ENCODE data around the gene ICA1. TPM values are rescaled to one million over a fixed set of nuclear protein-coding genes. Genes with fewer than 3 reads are reported as not detected.
A peak's percentile ranks its signal among the peaks of the same experiment; 100 is the strongest.

Gene ICA1
- total and polyA plus RNA-seq, 5 donors, result 36.8 to 98.2 (median 70.3) TPM

- 93% methylated on average over 6 of the region's 6 CpGs for WGBS
- Histone ChIP-seq H3K4me3 (ENCODE audit: low read length) (no peak overlapping the region), H3K27me3 (ENCODE audit: control insufficient read depth, insufficient read depth) (no peaks in the 10 kb centered on the region), H3K4me1 (ENCODE audit: control insufficient read depth, insufficient read depth, low read length) (peaks cover 2% of the 10 kb centered on the region), H3K27ac (ENCODE audit: low read length) (no peak overlapping the region), H3K9me3 (ENCODE audit: control insufficient read depth, low read length) (no peaks in the 10 kb centered on the region)
- ATAC-seq (no peak), DNase-seq (no peak)
- intact Hi-C loops (cut with DNase I), result no loop called here
Measured at GRCh38 chr7:8089036-8089780, 172.8 kb downstream of the ICA1 start.

GRCh38 chr7:8086239-8086638 is 175.7 kb downstream of the ICA1 start:
- intact Hi-C loops (cut with DNase I), result no loop called here
- H3K9me3 ChIP-seq (ENCODE audit: control insufficient read depth, low read length), result no peaks in the 10 kb centered on the region
- no peaks in the 10 kb centered on the region for H3K27me3 ChIP-seq (ENCODE audit: control insufficient read depth, insufficient read depth)
- H3K27ac ChIP-seq (ENCODE audit: low read length), result no peak overlapping the region
- 86% methylated on average over 6 of the region's 6 CpGs for WGBS
- no peaks in the 10 kb centered on the region for H3K4me1 ChIP-seq (ENCODE audit: control insufficient read depth, insufficient read depth, low read length)
- H3K4me3 ChIP-seq (ENCODE audit: low read length), result no peak overlapping the region
- DNase-seq (no peak), ATAC-seq (no peak)

GRCh38 chr7:8085420-8085819 is 176.5 kb downstream of the ICA1 start:
- DNase-seq (no peak), ATAC-seq (no peak)
- Histone ChIP-seq H3K4me3 (ENCODE audit: low read length) (no peak overlapping the region), H3K27ac (ENCODE audit: low read length) (no peak overlapping the region), H3K27me3 (ENCODE audit: control insufficient read depth, insufficient read depth) (no peaks in the 10 kb centered on the region), H3K9me3 (ENCODE audit: control insufficient read depth, low read length) (no peaks in the 10 kb centered on the region), H3K4me1 (ENCODE audit: control insufficient read depth, insufficient read depth, low read length) (no peaks in the 10 kb centered on the region)
- 90% methylated on average over 3 of the region's 3 CpGs for WGBS
- intact Hi-C loops (cut with DNase I), result no loop called here

GRCh38 chr7:8084836-8085235 is 177.1 kb downstream of the ICA1 start:
- intact Hi-C loops (cut with DNase I), result no loop called here
- Histone ChIP-seq H3K27me3 (ENCODE audit: control insufficient read depth, insufficient read depth) (no peaks in the 10 kb centered on the region), H3K4me3 (ENCODE audit: low read length) (no peak overlapping the region), H3K4me1 (ENCODE audit: control insufficient read depth, insufficient read depth, low read length) (no peaks in the 10 kb centered on the region), H3K9me3 (ENCODE audit: control insufficient read depth, low read length) (no peaks in the 10 kb centered on the region), H3K27ac (ENCODE audit: low read length) (no peak overlapping the region)
- WGBS, result 88% methylated on average over 5 of the region's 5 CpGs
- DNase-seq (no peak), ATAC-seq (no peak)

GRCh38 chr7:8082762-8083161 is 179.2 kb downstream of the ICA1 start:
- H3K4me1 ChIP-seq (ENCODE audit: control insufficient read depth, insufficient read depth, low read length), result no peaks in the 10 kb centered on the region
- no peaks in the 10 kb centered on the region for H3K9me3 ChIP-seq (ENCODE audit: control insufficient read depth, low read length)
- no peak overlapping the region for H3K4me3 ChIP-seq (ENCODE audit: low read length)
- DNase-seq, result no peak
- no peak for ATAC-seq
- no peaks in the 10 kb centered on the region for H3K27me3 ChIP-seq (ENCODE audit: control insufficient read depth, insufficient read depth)
- WGBS, result 92% methylated on average over 2 of the region's 2 CpGs
- intact Hi-C loops (cut with DNase I), result no loop called here
- no peak overlapping the region for H3K27ac ChIP-seq (ENCODE audit: low read length)

GRCh38 chr7:8078418-8078817 is 183.5 kb downstream of the ICA1 start:
- ATAC-seq (no peak), DNase-seq (no peak)
- Histone ChIP-seq H3K9me3 (ENCODE audit: control insufficient read depth, low read length) (no peaks in the 10 kb centered on the region), H3K27me3 (ENCODE audit: control insufficient read depth, insufficient read depth) (no peaks in the 10 kb centered on the region), H3K27ac (ENCODE audit: low read length) (no peak overlapping the region), H3K4me3 (ENCODE audit: low read length) (no peak overlapping the region), H3K4me1 (ENCODE audit: control insufficient read depth, insufficient read depth, low read length) (no peaks in the 10 kb centered on the region)
- intact Hi-C loops (cut with DNase I), result no loop called here

GRCh38 chr7:8070451-8071180 is 191.4 kb downstream of the ICA1 start:
- no peaks in the 10 kb centered on the region for H3K27me3 ChIP-seq (ENCODE audit: control insufficient read depth, insufficient read depth)
- no peak overlapping the region for H3K4me3 ChIP-seq (ENCODE audit: low read length)
- ATAC-seq, result no peak
- intact Hi-C loops (cut with DNase I), result no loop called here
- 98% methylated on average over 9 of the region's 9 CpGs for WGBS
- H3K4me1 ChIP-seq (ENCODE audit: control insufficient read depth, insufficient read depth, low read length), result peaks cover 1% of the 10 kb centered on the region
- no peak overlapping the region for H3K27ac ChIP-seq (ENCODE audit: low read length)
- no peak for DNase-seq
- no peaks in the 10 kb centered on the region for H3K9me3 ChIP-seq (ENCODE audit: control insufficient read depth, low read length)

GRCh38 chr7:8068892-8069686 is 192.9 kb downstream of the ICA1 start:
- H3K4me3 ChIP-seq (ENCODE audit: low read length), result no peak overlapping the region
- H3K27me3 ChIP-seq (ENCODE audit: control insufficient read depth, insufficient read depth), result no peaks in the 10 kb centered on the region
- peaks cover 1% of the 10 kb centered on the region for H3K4me1 ChIP-seq (ENCODE audit: control insufficient read depth, insufficient read depth, low read length)
- intact Hi-C loops (cut with DNase I), result no loop called here
- no peaks in the 10 kb centered on the region for H3K9me3 ChIP-seq (ENCODE audit: control insufficient read depth, low read length)
- peak; percentile 44 to 67 (median 62) for DNase-seq
- peak; percentile 62 to 92 for ATAC-seq
- H3K27ac ChIP-seq (ENCODE audit: low read length), result no peak overlapping the region
- 63% methylated on average over 12 of the region's 12 CpGs for WGBS

GRCh38 chr7:8065356-8065813 is 196.6 kb downstream of the ICA1 start:
- intact Hi-C loops (cut with DNase I), result no loop called here
- DNase-seq (no peak), ATAC-seq (no peak)
- Histone ChIP-seq H3K4me1 (ENCODE audit: control insufficient read depth, insufficient read depth, low read length) (peaks cover 1% of the 10 kb centered on the region), H3K4me3 (ENCODE audit: low read length) (no peak overlapping the region), H3K9me3 (ENCODE audit: control insufficient read depth, low read length) (no peaks in the 10 kb centered on the region), H3K27ac (ENCODE audit: low read length) (no peak overlapping the region), H3K27me3 (ENCODE audit: control insufficient read depth, insufficient read depth) (no peaks in the 10 kb centered on the region)
- whole genome bisulfite sequencing, result 78% methylated on average over 2 of the region's 2 CpGs

GRCh38 chr7:8064828-8065227 is 197.1 kb downstream of the ICA1 start:
- Histone ChIP-seq H3K27me3 (ENCODE audit: control insufficient read depth, insufficient read depth) (no peaks in the 10 kb centered on the region), H3K4me1 (ENCODE audit: control insufficient read depth, insufficient read depth, low read length) (peaks cover 1% of the 10 kb centered on the region), H3K4me3 (ENCODE audit: low read length) (no peak overlapping the region), H3K27ac (ENCODE audit: low read length) (no peak overlapping the region), H3K9me3 (ENCODE audit: control insufficient read depth, low read length) (no peaks in the 10 kb centered on the region)
- DNase-seq, result no peak
- intact Hi-C loops (cut with DNase I), result no loop called here
- no peak for ATAC-seq
- WGBS, result 98% methylated on average over 12 of the region's 12 CpGs

- DNase-seq, result no peak
- no peak overlapping the region for H3K27ac ChIP-seq (ENCODE audit: low read length)
- peaks cover 1% of the 10 kb centered on the region for H3K4me1 ChIP-seq (ENCODE audit: control insufficient read depth, insufficient read depth, low read length)
- no peak for ATAC-seq
- no peak overlapping the region for H3K4me3 ChIP-seq (ENCODE audit: low read length)
- intact Hi-C loops (cut with DNase I), result no loop called here
- H3K27me3 ChIP-seq (ENCODE audit: control insufficient read depth, insufficient read depth), result no peaks in the 10 kb centered on the region
- no peaks in the 10 kb centered on the region for H3K9me3 ChIP-seq (ENCODE audit: control insufficient read depth, low read length)
Measured at GRCh38 chr7:8063706-8064297, 198.2 kb downstream of the ICA1 start.

All from right cardiac atrium (tissue), 5 donors.